Lower leg skin (tissue), 4 donors: ENCODE results near the gene RGS7. TPM values are rescaled to one million over a fixed set of nuclear protein-coding genes. Genes with fewer than 3 reads are reported as not detected.
A peak's percentile ranks its signal among the peaks of the same experiment; 100 is the strongest.

ENCODE experiments used
- DNase-seq, 2 donors: peaks; one replicate each; pipeline ENCODE4 v3.0.0-alpha.2; 2019; ENCODE audit warnings: low spot score in 2 of 2
- H3K4me3 ChIP-seq: fragments of 200-600 bp; sonication (generic); 2 replicates; pipeline ENCODE4 v1.5.1; 2017; ENCODE audit warnings: mild to moderate bottlenecking, low read depth; ENCODE audit not compliant: poor library complexity, severe bottlenecking
- CTCF ChIP-seq, 3 donors: fragments of 450-650 bp; IDR thresholded peaks; one replicate each; pipeline ENCODE4 v1.5.1; 2016; ENCODE audit warnings: antibody characterized with exemption in 3 of 3, mild to moderate bottlenecking in 3 of 3, moderate library complexity in 2 of 3
- POLR2A ChIP-seq, 2 donors: fragments of 450-650 bp; IDR thresholded peaks; one replicate each; pipeline ENCODE4 v1.6.1; 2016 to 2017; ENCODE audit warnings: antibody characterized with exemption in 2 of 2, mild to moderate bottlenecking in 1 of 2, moderate library complexity in 1 of 2
- WGBS, 2 donors: methylation state at CpG; one replicate each; pipeline ENCODE4 v1.1.5; 2018; 5-methylcytosine and 5-hydroxymethylcytosine counted together
- intact Hi-C: fragments of 100-400 bp; cut with DNase I; formaldehyde crosslinking; loops from one replicate; pipeline ENCODE4 v1.15.0; 2023; ENCODE audit warnings: low total_unique reads
- microRNA counts, 2 donors: library from miRNA; unstranded; fragments of <30 nt; microRNA quantifications; one replicate each; lab custom pipeline; 2016
- microRNA-seq, 2 donors: library from miRNA; unstranded; fragments of <30 nt; microRNA quantifications; one replicate each; pipeline ENCODE4, GENCODE V29; 2016; ENCODE audit warnings: borderline replicate concordance in 2 of 2, borderline number of aligned reads in 1 of 2
- total RNA-seq, 4 donors: library from RNA; depleted of rRNA; stranded (reverse); fragments of >200 nt; gene quantifications; one replicate each; pipeline ENCODE4 v1.1.0, GENCODE V29; 2016

Gene RGS7
- total RNA-seq, 4 donors from 2014 or later: not detected

GRCh38 chr1:240734001-240734400 lies 623.0 kb downstream of the RGS7 start:
- DNase-seq: no peak
- no peak overlapping the region for H3K4me3 ChIP-seq
- intact Hi-C loops: no loop called here
- WGBS, 2 donors: 62 to 79% methylated on average over 3 of the region's 3 CpGs
- TF ChIP-seq POLR2A (IDR thresholded peaks at IDR 0.05): no peak

- TF ChIP-seq POLR2A (IDR thresholded peaks at IDR 0.05) (no peak), CTCF (IDR thresholded peaks at IDR 0.05) (no peak)
- 12 to 14% methylated on average over 5 of the region's 5 CpGs for WGBS, 2 donors
- intact Hi-C loops: no loop called here
- DNase-seq: peak in 1 of 2 donors; percentile 13
- H3K4me3 ChIP-seq: no peak overlapping the region
Observed at GRCh38 chr1:240732390-240732789, 624.6 kb downstream of the RGS7 start.

MicroRNAs encoded within 50 kb of the gene (microRNA counts, 767-probe panel; counts per million panel counts)
- 0 to 358 counts per million in 2 donors for microRNA hsa-miR-3123 (lab: Ali Mortazavi, UCI)

Small RNA genes lying within 50 kb of the gene (microRNA-seq; reads per million reads assigned to microRNA genes)
- gene MIR3123: 0 reads per million in 2 donors

Other genes with a start within 250 kb of the RGS7 start
- 10 to 100 TPM; 37.2 to 65.8 (median 45.2) TPM for gene FH, start 162.6 kb upstream of the RGS7 start, total RNA-seq
- under 1 TPM in 3 of 4 donors, not detected in 1; 0.13 to 0.51 (median 0.15) TPM for gene KMO, start 175.2 kb upstream of the RGS7 start, total RNA-seq